Measurements from ENCODE around the gene PGLYRP1. TPM values are rescaled to one million over a fixed set of nuclear protein-coding genes. Genes with fewer than 3 reads are reported as not detected.

The PGLYRP1 gene
- total RNA-seq, 1 experiment from 2014 or later, result not detected

DNA sequence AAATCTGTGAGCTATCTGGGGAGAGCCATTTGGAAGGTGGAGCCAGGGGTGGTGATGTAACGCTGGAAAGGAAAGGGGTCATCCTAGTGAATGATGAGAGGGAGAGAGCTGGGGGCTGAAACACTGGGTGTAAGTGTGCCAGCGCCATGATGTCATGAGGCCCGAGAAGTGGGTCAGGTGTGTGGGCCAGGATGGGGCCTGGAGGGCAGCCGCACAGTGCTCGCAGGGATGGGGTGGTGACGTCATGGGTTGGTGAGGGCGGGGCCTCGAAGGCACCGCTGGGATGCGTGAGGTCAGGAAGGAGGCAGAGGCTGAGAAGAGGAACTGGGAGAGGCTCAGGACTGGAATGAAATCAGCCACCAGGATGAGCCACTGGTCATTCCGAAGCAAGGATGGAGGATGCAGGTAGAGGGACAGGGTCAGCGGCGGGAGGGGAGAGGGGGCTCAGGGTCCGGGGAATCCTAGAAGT is 23.2 kb downstream of the PGLYRP1 start:
- H3K4me3 ChIP-seq (replicated peaks in 1 of 2; ENCODE audit: low read depth in 1 of 2, low read length in 2 of 2), result no peak overlapping the region
- DNase-seq (ENCODE audit: low read depth, low spot score), result no peak

More for the DNA sequence above, 23.2 kb downstream of the PGLYRP1 start:
- Histone ChIP-seq H3K9me2 (ENCODE audit: insufficient read depth) (no peaks in the 10 kb centered on the region), H3K36me3 (ENCODE audit: control insufficient read depth in 1 of 2, insufficient read depth in 2 of 2, low read length in 2 of 2) (no peaks in the 10 kb centered on the region; a peak in 1 of 4 replicates), H3K9ac (ENCODE audit: low read length) (no peak overlapping the region), H4K20me1 (ENCODE audit: insufficient read depth) (no peaks in the 10 kb centered on the region), H3K79me2 (ENCODE audit: insufficient read depth, low read length) (peaks cover 16% of the 10 kb centered on the region; the same call in 1 of the 2 replicates), H2AFZ (ENCODE audit: low read depth, low read length, poor library complexity, severe bottlenecking) (no peak overlapping the region), H3K27ac (ENCODE audit: low read depth, low read length) (no peak overlapping the region), H3K4me2 (ENCODE audit: low read length) (no peak overlapping the region), H3K9me3 (ENCODE audit: control insufficient read depth in 1 of 2, insufficient read depth in 1 of 2, low read depth in 1 of 2, low read length in 2 of 2) (no peaks in the 10 kb centered on the region), H3K27me3 (ENCODE audit: insufficient read depth, low read length) (no peaks in the 10 kb centered on the region), H3K4me1 (ENCODE audit: control insufficient read depth in 1 of 2, insufficient read depth in 2 of 2, low read length in 2 of 2) (peaks cover 2 to 6% of the 10 kb centered on the region in 2 experiments; a peak in 3 of 4 replicates)
- intact Hi-C loops (cut with micrococcal nuclease), result no loop called here
- ATAC-seq, result no peak
- RAD21 ChIA-PET (ENCODE audit: low non-redundant PET in 1 of 2, low total read pairs in 2 of 2, uncharacterized antibody in 2 of 2, unreplicated experiment in 2 of 2), result no interaction called here
- TF ChIP-seq CBX3 (IDR thresholded peaks at IDR 0.05; ENCODE audit: low read depth) (no peak), ELF1 (IDR thresholded peaks at IDR 0.05; ENCODE audit: borderline replicate concordance, low read depth) (no peak), EGR1 (IDR thresholded peaks at IDR 0.05; ENCODE audit: low read depth) (no peak), ZNF274 (IDR thresholded peaks at IDR 0.05; ENCODE audit: low read depth, low read length) (no peak), SP1 (IDR thresholded peaks at IDR 0.05; ENCODE audit: low read depth) (no peak), EZH2phosphoT487 (IDR thresholded peaks at IDR 0.05; ENCODE audit: borderline replicate concordance) (no peak), POLR2A (IDR thresholded peaks at IDR 0.05; ENCODE audit: borderline replicate concordance, extremely low read depth, insufficient read depth, insufficient read length) (no peak), YY1 (IDR thresholded peaks at IDR 0.05; ENCODE audit: extremely low read depth, insufficient replicate concordance, low read depth, low read length) (no peak), EZH2 (IDR thresholded peaks at IDR 0.05) (no peak), TCF7L2 (IDR thresholded peaks at IDR 0.05; ENCODE audit: borderline replicate concordance, extremely low read depth, insufficient read depth, insufficient read length) (no peak), JUND (IDR thresholded peaks at IDR 0.05) (no peak), POLR2AphosphoS5 (IDR thresholded peaks at IDR 0.05; ENCODE audit: low read depth, low read length) (no peak), SIN3A (IDR thresholded peaks at IDR 0.05; ENCODE audit: low read depth) (no peak), RAD21 (IDR thresholded peaks at IDR 0.05; ENCODE audit: low read depth) (no peak), ZFX (IDR thresholded peaks at IDR 0.05) (no peak), CEBPB (IDR thresholded peaks at IDR 0.05; ENCODE audit: low read depth) (no peak)
- TF ChIP-seq, protein P1, sequence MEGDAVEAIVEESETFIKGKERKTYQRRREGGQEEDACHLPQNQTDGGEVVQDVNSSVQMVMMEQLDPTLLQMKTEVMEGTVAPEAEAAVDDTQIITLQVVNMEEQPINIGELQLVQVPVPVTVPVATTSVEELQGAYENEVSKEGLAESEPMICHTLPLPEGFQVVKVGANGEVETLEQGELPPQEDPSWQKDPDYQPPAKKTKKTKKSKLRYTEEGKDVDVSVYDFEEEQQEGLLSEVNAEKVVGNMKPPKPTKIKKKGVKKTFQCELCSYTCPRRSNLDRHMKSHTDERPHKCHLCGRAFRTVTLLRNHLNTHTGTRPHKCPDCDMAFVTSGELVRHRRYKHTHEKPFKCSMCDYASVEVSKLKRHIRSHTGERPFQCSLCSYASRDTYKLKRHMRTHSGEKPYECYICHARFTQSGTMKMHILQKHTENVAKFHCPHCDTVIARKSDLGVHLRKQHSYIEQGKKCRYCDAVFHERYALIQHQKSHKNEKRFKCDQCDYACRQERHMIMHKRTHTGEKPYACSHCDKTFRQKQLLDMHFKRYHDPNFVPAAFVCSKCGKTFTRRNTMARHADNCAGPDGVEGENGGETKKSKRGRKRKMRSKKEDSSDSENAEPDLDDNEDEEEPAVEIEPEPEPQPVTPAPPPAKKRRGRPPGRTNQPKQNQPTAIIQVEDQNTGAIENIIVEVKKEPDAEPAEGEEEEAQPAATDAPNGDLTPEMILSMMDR (IDR thresholded peaks at IDR 0.05 in 2 of 3, conservative IDR thresholded peaks at IDR 0.05 in 1 of 3; ENCODE audit: borderline replicate concordance in 1 of 3, insufficient read depth in 1 of 3, low read depth in 2 of 3, low read length in 2 of 3), result no peak
- TF ChIP-seq, protein P2, sequence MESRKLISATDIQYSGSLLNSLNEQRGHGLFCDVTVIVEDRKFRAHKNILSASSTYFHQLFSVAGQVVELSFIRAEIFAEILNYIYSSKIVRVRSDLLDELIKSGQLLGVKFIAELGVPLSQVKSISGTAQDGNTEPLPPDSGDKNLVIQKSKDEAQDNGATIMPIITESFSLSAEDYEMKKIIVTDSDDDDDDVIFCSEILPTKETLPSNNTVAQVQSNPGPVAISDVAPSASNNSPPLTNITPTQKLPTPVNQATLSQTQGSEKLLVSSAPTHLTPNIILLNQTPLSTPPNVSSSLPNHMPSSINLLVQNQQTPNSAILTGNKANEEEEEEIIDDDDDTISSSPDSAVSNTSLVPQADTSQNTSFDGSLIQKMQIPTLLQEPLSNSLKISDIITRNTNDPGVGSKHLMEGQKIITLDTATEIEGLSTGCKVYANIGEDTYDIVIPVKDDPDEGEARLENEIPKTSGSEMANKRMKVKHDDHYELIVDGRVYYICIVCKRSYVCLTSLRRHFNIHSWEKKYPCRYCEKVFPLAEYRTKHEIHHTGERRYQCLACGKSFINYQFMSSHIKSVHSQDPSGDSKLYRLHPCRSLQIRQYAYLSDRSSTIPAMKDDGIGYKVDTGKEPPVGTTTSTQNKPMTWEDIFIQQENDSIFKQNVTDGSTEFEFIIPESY (IDR thresholded peaks at IDR 0.05; ENCODE audit: extremely low read depth, insufficient replicate concordance, low read length), result no peak
- TF ChIP-seq, protein P3, sequence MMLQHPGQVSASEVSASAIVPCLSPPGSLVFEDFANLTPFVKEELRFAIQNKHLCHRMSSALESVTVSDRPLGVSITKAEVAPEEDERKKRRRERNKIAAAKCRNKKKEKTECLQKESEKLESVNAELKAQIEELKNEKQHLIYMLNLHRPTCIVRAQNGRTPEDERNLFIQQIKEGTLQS (IDR thresholded peaks at IDR 0.05), result no peak
- POLR2A ChIA-PET, result interaction anchor here (1.8 kb wide), 1 partner anchor 114 kb away, joined by 3 read pairs; the partner anchor contains the start of gene IRF2BP1
- no TSS peak for BruUV-seq (replicated peaks)
- CTCF ChIA-PET, result no interaction called here

Data from HCT116 (cell line).